ENCODE data around the gene STAT5A.

The STAT5A gene

DNA sequence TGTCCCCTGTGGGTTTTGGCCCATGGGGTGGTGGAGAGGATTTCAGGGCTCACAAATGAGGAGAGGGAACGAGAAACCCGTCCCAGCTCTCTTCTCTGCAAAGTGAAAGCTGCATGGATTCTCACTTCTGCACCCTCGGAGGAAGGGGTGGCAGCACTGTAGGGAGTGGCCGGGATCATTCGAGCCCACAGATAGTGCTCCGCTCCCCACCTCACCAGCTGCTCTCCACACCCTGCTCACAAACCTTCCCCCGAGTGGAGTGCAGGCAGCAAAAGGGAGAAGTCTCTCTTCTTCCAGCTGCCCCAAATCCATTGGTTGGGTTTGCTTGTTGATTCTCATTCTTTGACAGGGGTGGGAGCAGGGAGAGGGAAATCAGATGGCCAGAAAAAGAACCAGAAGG is 20.1 kb downstream of the STAT5A start:
- no peak overlapping the region for H3K4me3 ChIP-seq (replicated peaks; ENCODE audit: insufficient read depth, low read length)
- H3K27ac ChIP-seq (replicated peaks), result no peak overlapping the region
- no peaks in the 10 kb centered on the region for H3K27me3 ChIP-seq (ENCODE audit: insufficient read depth, poor library complexity, severe bottlenecking)
- TF ChIP-seq GABPA (IDR thresholded peaks at IDR 0.05; ENCODE audit: low read depth) (no peak), SPI1 (IDR thresholded peaks at IDR 0.05; ENCODE audit: borderline replicate concordance, low read depth) (no peak), POLR2AphosphoS5 (IDR thresholded peaks at IDR 0.05; ENCODE audit: low read depth) (no peak)
- TF ChIP-seq, protein P1, sequence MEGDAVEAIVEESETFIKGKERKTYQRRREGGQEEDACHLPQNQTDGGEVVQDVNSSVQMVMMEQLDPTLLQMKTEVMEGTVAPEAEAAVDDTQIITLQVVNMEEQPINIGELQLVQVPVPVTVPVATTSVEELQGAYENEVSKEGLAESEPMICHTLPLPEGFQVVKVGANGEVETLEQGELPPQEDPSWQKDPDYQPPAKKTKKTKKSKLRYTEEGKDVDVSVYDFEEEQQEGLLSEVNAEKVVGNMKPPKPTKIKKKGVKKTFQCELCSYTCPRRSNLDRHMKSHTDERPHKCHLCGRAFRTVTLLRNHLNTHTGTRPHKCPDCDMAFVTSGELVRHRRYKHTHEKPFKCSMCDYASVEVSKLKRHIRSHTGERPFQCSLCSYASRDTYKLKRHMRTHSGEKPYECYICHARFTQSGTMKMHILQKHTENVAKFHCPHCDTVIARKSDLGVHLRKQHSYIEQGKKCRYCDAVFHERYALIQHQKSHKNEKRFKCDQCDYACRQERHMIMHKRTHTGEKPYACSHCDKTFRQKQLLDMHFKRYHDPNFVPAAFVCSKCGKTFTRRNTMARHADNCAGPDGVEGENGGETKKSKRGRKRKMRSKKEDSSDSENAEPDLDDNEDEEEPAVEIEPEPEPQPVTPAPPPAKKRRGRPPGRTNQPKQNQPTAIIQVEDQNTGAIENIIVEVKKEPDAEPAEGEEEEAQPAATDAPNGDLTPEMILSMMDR (IDR thresholded peaks at IDR 0.05; ENCODE audit: insufficient read depth, low read length), result no peak
- TF ChIP-seq, protein P2, sequence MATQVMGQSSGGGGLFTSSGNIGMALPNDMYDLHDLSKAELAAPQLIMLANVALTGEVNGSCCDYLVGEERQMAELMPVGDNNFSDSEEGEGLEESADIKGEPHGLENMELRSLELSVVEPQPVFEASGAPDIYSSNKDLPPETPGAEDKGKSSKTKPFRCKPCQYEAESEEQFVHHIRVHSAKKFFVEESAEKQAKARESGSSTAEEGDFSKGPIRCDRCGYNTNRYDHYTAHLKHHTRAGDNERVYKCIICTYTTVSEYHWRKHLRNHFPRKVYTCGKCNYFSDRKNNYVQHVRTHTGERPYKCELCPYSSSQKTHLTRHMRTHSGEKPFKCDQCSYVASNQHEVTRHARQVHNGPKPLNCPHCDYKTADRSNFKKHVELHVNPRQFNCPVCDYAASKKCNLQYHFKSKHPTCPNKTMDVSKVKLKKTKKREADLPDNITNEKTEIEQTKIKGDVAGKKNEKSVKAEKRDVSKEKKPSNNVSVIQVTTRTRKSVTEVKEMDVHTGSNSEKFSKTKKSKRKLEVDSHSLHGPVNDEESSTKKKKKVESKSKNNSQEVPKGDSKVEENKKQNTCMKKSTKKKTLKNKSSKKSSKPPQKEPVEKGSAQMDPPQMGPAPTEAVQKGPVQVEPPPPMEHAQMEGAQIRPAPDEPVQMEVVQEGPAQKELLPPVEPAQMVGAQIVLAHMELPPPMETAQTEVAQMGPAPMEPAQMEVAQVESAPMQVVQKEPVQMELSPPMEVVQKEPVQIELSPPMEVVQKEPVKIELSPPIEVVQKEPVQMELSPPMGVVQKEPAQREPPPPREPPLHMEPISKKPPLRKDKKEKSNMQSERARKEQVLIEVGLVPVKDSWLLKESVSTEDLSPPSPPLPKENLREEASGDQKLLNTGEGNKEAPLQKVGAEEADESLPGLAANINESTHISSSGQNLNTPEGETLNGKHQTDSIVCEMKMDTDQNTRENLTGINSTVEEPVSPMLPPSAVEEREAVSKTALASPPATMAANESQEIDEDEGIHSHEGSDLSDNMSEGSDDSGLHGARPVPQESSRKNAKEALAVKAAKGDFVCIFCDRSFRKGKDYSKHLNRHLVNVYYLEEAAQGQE (IDR thresholded peaks at IDR 0.05; ENCODE audit: insufficient replicate concordance, low read depth), result no peak
- DNase-seq (ENCODE audit: low read depth in 1 of 2, low spot score in 1 of 2), result no peak

DNA sequence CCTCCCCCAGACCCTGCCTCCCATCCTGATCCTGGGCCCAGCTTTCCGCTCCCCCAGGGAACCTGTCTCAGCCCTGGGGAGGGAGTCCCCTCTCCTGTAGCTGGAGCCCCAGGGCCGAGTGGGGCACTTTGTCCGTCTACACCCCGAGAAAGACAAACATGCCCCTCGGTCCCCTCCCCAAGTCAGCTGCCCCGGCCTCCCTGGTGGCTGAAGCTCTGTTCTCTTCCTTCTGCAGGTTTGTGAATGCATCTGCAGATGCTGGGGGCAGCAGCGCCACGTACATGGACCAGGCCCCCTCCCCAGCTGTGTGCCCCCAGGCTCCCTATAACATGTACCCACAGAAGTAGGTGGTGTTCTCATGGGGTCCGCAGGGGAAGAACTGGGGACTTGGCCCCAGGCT is 20.8 kb downstream of the STAT5A start:
- Histone ChIP-seq H3K27me3 (ENCODE audit: insufficient read depth, poor library complexity, severe bottlenecking) (no peaks in the 10 kb centered on the region), H3K4me3 (replicated peaks; ENCODE audit: insufficient read depth, low read length) (no peak overlapping the region), H3K27ac (replicated peaks) (no peak overlapping the region)
- DNase-seq (ENCODE audit: low read depth in 1 of 2, low spot score in 1 of 2), result no peak
- TF ChIP-seq, protein P1 (IDR thresholded peaks at IDR 0.05; ENCODE audit: insufficient read depth, low read length), result no peak
- TF ChIP-seq, protein P2 (IDR thresholded peaks at IDR 0.05; ENCODE audit: insufficient replicate concordance, low read depth), result no peak

DNA sequence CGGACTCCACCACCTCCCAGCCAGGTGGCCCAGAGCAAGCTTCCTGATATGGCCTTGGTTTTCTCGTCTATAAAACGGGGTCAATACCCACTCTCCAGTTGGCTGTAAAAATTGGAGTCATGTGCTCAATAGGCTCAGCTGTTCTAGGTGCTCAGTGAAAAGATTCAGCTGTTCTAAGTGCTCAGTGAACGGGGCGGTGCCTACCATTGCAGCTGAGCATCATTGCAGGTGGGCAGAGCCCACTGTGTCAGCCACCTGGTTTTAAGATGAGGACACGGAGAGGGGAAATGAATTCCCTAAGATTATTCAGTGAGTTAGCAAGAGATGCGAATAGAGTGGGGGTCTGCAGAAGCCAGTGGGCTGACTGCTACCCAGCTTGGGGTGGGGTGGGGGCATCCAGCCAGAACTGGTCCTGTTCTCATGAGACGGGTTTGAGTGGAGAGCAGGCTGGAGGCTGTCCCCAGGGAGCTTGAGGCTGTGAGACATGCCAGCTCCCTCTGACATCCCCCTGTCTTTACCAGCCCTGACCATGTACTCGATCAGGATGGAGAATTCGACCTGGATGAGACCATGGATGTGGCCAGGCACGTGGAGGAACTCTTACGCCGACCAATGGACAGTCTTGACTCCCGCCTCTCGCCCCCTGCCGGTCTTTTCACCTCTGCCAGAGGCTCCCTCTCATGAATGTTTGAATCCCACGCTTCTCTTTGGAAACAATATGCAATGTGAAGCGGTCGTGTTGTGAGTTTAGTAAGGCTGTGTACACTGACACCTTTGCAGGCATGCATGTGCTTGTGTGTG is 21.9 kb downstream of the STAT5A start:
- H3K4me3 ChIP-seq (replicated peaks; ENCODE audit: insufficient read depth, low read length), result no peak overlapping the region
- H3K27me3 ChIP-seq (ENCODE audit: insufficient read depth, poor library complexity, severe bottlenecking), result no peaks in the 10 kb centered on the region
- TF ChIP-seq POLR2AphosphoS5 (IDR thresholded peaks at IDR 0.05; ENCODE audit: low read depth), result no peak
- no peak for TF ChIP-seq GABPA (IDR thresholded peaks at IDR 0.05; ENCODE audit: low read depth)
- TF ChIP-seq, protein P1 (IDR thresholded peaks at IDR 0.05; ENCODE audit: insufficient read depth, low read length), result no peak
- TF ChIP-seq, protein P2 (IDR thresholded peaks at IDR 0.05; ENCODE audit: insufficient replicate concordance, low read depth), result no peak
- TF ChIP-seq SPI1 (IDR thresholded peaks at IDR 0.05; ENCODE audit: borderline replicate concordance, low read depth), result no peak
- DNase-seq (ENCODE audit: low read depth in 1 of 2, low spot score in 1 of 2), result no peak
- no peak overlapping the region for H3K27ac ChIP-seq (replicated peaks)
